GM23338 (cell line): Measurements from ENCODE around the gene SLC9A1. TPM values are rescaled to one million over a fixed set of nuclear protein-coding genes. Genes with fewer than 3 reads are reported as not detected.
"Not testable (repeated sequence)": the region's sequence is repeated elsewhere in the genome, so short reads cannot be mapped to it uniquely, and the experiment has no call there.

ENCODE experiments used
- ATAC-seq: fragments of 200-7000 bp; cut with Tn5 transposase; 3 replicates; pipeline ENCODE4 v1.9.1; 2020
- DNase-seq: peaks from one replicate; pipeline ENCODE4 v3.0.0-alpha.2; 2015; ENCODE audit warnings: low spot score
- H2AFZ ChIP-seq: fragments of 200-600 bp; sonication (generic); 2 replicates; pipeline ENCODE4 v1.8.0; 2016; ENCODE audit warnings: antibody characterized with exemption, mild to moderate bottlenecking, moderate library complexity
- H3F3A ChIP-seq: fragments of 200-600 bp; sonication (generic); replicated peaks from 2 replicates; pipeline ENCODE4 v1.8.0; 2017; ENCODE audit warnings: antibody characterized with exemption, mixed run types, low read depth
- H3K27ac ChIP-seq: fragments of 200-600 bp; sonication (generic); 2 replicates; pipeline ENCODE4 v1.6.1; 2016; ENCODE audit warnings: low read depth
- H3K27me3 ChIP-seq: fragments of 200-600 bp; sonication (generic); 2 replicates; pipeline ENCODE4 v1.8.0; 2016; ENCODE audit warnings: mild to moderate bottlenecking, mixed run types, moderate library complexity; ENCODE audit not compliant: insufficient read depth
- H3K36me3 ChIP-seq: fragments of 200-600 bp; sonication (generic); 2 replicates; pipeline ENCODE4 v1.8.0; 2016; ENCODE audit warnings: mild to moderate bottlenecking; ENCODE audit not compliant: insufficient read depth
- H3K4me1 ChIP-seq: fragments of 200-600 bp; sonication (generic); 2 replicates; pipeline ENCODE4 v1.8.0; 2016; ENCODE audit warnings: mild to moderate bottlenecking, moderate library complexity; ENCODE audit not compliant: insufficient read depth
- H3K4me2 ChIP-seq: fragments of 200-600 bp; sonication (generic); 2 replicates; pipeline ENCODE4 v1.7.1; 2017; ENCODE audit warnings: mixed run types
- H3K4me3 ChIP-seq: fragments of 200-600 bp; sonication (generic); 2 replicates; pipeline ENCODE4 v1.6.1; 2016; ENCODE audit warnings: mixed run types
- H3K79me2 ChIP-seq: fragments of 200-600 bp; sonication (generic); replicated peaks from 2 replicates; pipeline ENCODE4 v1.8.0; 2017; ENCODE audit warnings: mild to moderate bottlenecking; ENCODE audit not compliant: insufficient read depth
- H3K9me2 ChIP-seq: fragments of 200-600 bp; sonication (generic); 2 replicates; pipeline ENCODE4 v1.8.0; 2017; ENCODE audit not compliant: insufficient read depth
- H4K20me1 ChIP-seq: fragments of 200-600 bp; sonication (generic); replicated peaks from 2 replicates; pipeline ENCODE4 v1.8.0; 2017; ENCODE audit warnings: mild to moderate bottlenecking; ENCODE audit not compliant: insufficient read depth
- H3K27ac Mint-ChIP-seq: 2 replicates; pipeline ENCODE4 v1.8.0; 2020; ENCODE audit warnings: inconsistent platforms, mild to moderate bottlenecking, moderate library complexity, mixed read lengths
- H3K27me3 Mint-ChIP-seq: 3 replicates; pipeline ENCODE4 v1.8.0; 2022; ENCODE audit warnings: low read depth, mild to moderate bottlenecking, moderate library complexity, mixed read lengths, inconsistent platforms; ENCODE audit not compliant: insufficient read depth, poor library complexity
- H3K36me3 Mint-ChIP-seq: 3 replicates; pipeline ENCODE4 v1.8.0; 2021; ENCODE audit warnings: low read depth, mild to moderate bottlenecking, inconsistent platforms, moderate library complexity, mixed read lengths
- H3K4me1 Mint-ChIP-seq: 3 replicates; pipeline ENCODE4 v1.8.0; 2020; ENCODE audit warnings: mild to moderate bottlenecking, inconsistent platforms, mixed read lengths
- H3K4me3 Mint-ChIP-seq: 3 replicates; pipeline ENCODE4 v1.8.0; 2021; ENCODE audit warnings: moderate library complexity, mild to moderate bottlenecking, inconsistent platforms, mixed read lengths
- H3K9me3 Mint-ChIP-seq: 3 replicates; pipeline ENCODE4 v1.8.0; 2020; ENCODE audit warnings: moderate library complexity, mild to moderate bottlenecking, inconsistent platforms, mixed read lengths
- CREB1 ChIP-seq: fragments of 250-450 bp; sonication (Bioruptor Pico); IDR thresholded peaks from 2 replicates; pipeline ENCODE4 v1.5.0; 2020; ENCODE audit warnings: low read depth, mild to moderate bottlenecking, moderate library complexity
- EZH2 ChIP-seq: fragments of 200-600 bp; sonication (generic); IDR thresholded peaks from one replicate; pipeline ENCODE4 v1.8.0; 2017; ENCODE audit warnings: antibody characterized with exemption, mild to moderate bottlenecking, low read depth; ENCODE audit not compliant: unreplicated experiment
- EZH2phosphoT487 ChIP-seq: fragments of 200-600 bp; sonication (generic); IDR thresholded peaks from one replicate; pipeline ENCODE4 v1.8.1; 2018; ENCODE audit warnings: antibody characterized with exemption; ENCODE audit not compliant: unreplicated experiment
- POLR2AphosphoS5 ChIP-seq: IDR thresholded peaks from 2 replicates; pipeline ENCODE4 v1.6.1; 2016; ENCODE audit warnings: antibody characterized with exemption, low read depth
- REST ChIP-seq: IDR thresholded peaks from one replicate; pipeline ENCODE4 v1.6.1; 2018; ENCODE audit warnings: antibody characterized with exemption; ENCODE audit not compliant: unreplicated experiment
- STAT1 ChIP-seq: IDR thresholded peaks from one replicate; pipeline ENCODE4 v1.6.1; 2016; ENCODE audit warnings: antibody characterized with exemption; ENCODE audit not compliant: unreplicated experiment
- ZNF114 ChIP-seq: fragments of 250-450 bp; sonication (Bioruptor Pico); IDR thresholded peaks from 2 replicates; pipeline ENCODE4 v1.5.0; 2020; ENCODE audit warnings: mild to moderate bottlenecking, moderate library complexity
- ZNF331 ChIP-seq: fragments of 250-450 bp; sonication (Bioruptor Pico); IDR thresholded peaks from 2 replicates; pipeline ENCODE4 v1.5.0; 2020; ENCODE audit warnings: low read depth, mild to moderate bottlenecking, moderate library complexity
- ZNF462 ChIP-seq: fragments of 250-450 bp; sonication (Bioruptor Pico); IDR thresholded peaks from 2 replicates; pipeline ENCODE4 v1.5.0; 2020; ENCODE audit warnings: mild to moderate bottlenecking, moderate library complexity
- polyA plus RNA-seq: library from polyadenylated mRNA; unstranded; fragments of >200 nt; fragmentation: Nextera tagmentation; extraction: Ambion mirVana; gene quantifications from 2 replicates; pipeline ENCODE4 v1.2.1, GENCODE V29; 2016
- total RNA-seq: library from RNA; depleted of rRNA; stranded (reverse); fragments of >200 nt; shearing (Covaris generic); gene quantifications from 2 replicates; pipeline ENCODE4 v1.2.3, GENCODE V29; 2014

SLC9A1 gene
- total and polyA plus RNA-seq, 2 experiments from 2014 or later, result 10.4 to 22.3 TPM

GRCh38 chr1:27126391-27126790 lies 28.5 kb downstream of the SLC9A1 start (continued):
- TF ChIP-seq REST (no peak), STAT1 (no peak), ZNF114 (no peak), CREB1 (CRISPR knock-in tag) (no peak), POLR2AphosphoS5 (no peak)

- H3K27ac ChIP-seq, H3K9me2 ChIP-seq, DNase-seq, H3K4me3 Mint-ChIP-seq, H3F3A ChIP-seq, H3K79me2 ChIP-seq, H3K27me3 ChIP-seq, H3K4me1 ChIP-seq, ATAC-seq, H3K4me3 ChIP-seq, H3K36me3 ChIP-seq, H3K4me2 ChIP-seq, H2AFZ ChIP-seq, H4K20me1 ChIP-seq, H3K27ac Mint-ChIP-seq, H3K9me3 Mint-ChIP-seq, H3K36me3 Mint-ChIP-seq: not testable (repeated sequence)
- peaks cover 11% of the 10 kb centered on the region for H3K27me3 Mint-ChIP-seq
- peaks cover 16% of the 10 kb centered on the region; the same call in 2 of the 3 replicates for H3K4me1 Mint-ChIP-seq
Measured at GRCh38 chr1:27125125-27125524, 29.8 kb downstream of the SLC9A1 start.

GRCh38 chr1:27124405-27124804 lies 30.5 kb downstream of the SLC9A1 start:
- Histone ChIP-seq H3K4me1 (0 out of 2 replicates have a peak, but pooled peaks cover 7% of the 10 kb centered on the region), H4K20me1 (0 out of 2 replicates have a peak, but pooled peaks cover 3% of the 10 kb centered on the region), H3K9me2 (no peaks in the 10 kb centered on the region), H3K27me3 (no peaks in the 10 kb centered on the region), H3K79me2 (no peaks in the 10 kb centered on the region; the same call in 1 of the 2 replicates), H3K36me3 (no peaks in the 10 kb centered on the region), H3K27ac (peak overlapping the region; percentile 14; the same call in 1 of the 2 replicates), H3F3A (0 out of 2 replicates have a peak, but pooled peaks cover 3% of the 10 kb centered on the region), H3K4me2 (no peak overlapping the region), H3K4me3 (no peak overlapping the region), H2AFZ (no peak overlapping the region)
- H3K9me3 Mint-ChIP-seq, result no peaks in the 10 kb centered on the region; the same call in 2 of the 3 replicates
- no peak overlapping the region for H3K4me3 Mint-ChIP-seq
- DNase-seq, result no peak
- H3K27me3 Mint-ChIP-seq, result peaks cover 11% of the 10 kb centered on the region
- no peaks in the 10 kb centered on the region for H3K36me3 Mint-ChIP-seq
- H3K4me1 Mint-ChIP-seq, result peaks cover 23% of the 10 kb centered on the region
- H3K27ac Mint-ChIP-seq, result no peak overlapping the region
- ATAC-seq, result no peak
- TF ChIP-seq ZNF331 (no peak), STAT1 (no peak), CREB1 (CRISPR knock-in tag) (no peak), ZNF462 (CRISPR knock-in tag) (no peak), EZH2phosphoT487 (no peak), EZH2 (no peak)
